ENCODE results near the gene FARS2.

- TF ChIP-seq POLR2AphosphoS5 (IDR thresholded peaks at IDR 0.05), result no peak
- TF ChIP-seq, protein P1, sequence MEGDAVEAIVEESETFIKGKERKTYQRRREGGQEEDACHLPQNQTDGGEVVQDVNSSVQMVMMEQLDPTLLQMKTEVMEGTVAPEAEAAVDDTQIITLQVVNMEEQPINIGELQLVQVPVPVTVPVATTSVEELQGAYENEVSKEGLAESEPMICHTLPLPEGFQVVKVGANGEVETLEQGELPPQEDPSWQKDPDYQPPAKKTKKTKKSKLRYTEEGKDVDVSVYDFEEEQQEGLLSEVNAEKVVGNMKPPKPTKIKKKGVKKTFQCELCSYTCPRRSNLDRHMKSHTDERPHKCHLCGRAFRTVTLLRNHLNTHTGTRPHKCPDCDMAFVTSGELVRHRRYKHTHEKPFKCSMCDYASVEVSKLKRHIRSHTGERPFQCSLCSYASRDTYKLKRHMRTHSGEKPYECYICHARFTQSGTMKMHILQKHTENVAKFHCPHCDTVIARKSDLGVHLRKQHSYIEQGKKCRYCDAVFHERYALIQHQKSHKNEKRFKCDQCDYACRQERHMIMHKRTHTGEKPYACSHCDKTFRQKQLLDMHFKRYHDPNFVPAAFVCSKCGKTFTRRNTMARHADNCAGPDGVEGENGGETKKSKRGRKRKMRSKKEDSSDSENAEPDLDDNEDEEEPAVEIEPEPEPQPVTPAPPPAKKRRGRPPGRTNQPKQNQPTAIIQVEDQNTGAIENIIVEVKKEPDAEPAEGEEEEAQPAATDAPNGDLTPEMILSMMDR (IDR thresholded peaks at IDR 0.05), result no peak
These were observed 421.2 kb downstream of the FARS2 start for GRCh38 chr6:5682530-5682929.
